GM12874 (cell line): ENCODE measurements around the gene GRIPAP1.

ENCODE experiments used
- TF ChIP-seq, protein P1 (sequence below): IDR thresholded peaks from 2 replicates; pipeline ENCODE4 v1.5.1; 2011; ENCODE audit warnings: low read depth, mild to moderate bottlenecking, control low read depth, low read length, moderate library complexity; ENCODE audit not compliant: insufficient read depth

Gene GRIPAP1

DNA sequence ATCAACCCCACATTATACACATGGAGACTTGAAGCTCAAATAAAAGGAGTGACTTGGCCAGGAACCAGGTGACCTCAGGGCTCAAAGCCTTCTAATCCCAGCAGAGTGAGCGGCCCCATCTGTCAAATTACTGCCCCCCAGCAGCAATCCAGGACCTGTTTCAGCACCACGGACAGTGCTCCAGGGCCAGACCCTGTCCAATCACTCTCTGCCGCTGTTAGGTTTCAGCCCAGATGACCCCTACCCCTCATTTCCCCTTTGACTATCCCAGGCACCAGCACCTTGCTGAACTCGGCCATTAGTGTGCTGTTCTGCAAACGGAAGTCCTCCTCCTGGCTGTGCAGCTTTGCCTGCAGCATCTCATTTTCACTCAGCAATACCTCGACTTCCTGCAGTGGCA, 5.1 kb downstream of the GRIPAP1 start:
- TF ChIP-seq, protein P1, sequence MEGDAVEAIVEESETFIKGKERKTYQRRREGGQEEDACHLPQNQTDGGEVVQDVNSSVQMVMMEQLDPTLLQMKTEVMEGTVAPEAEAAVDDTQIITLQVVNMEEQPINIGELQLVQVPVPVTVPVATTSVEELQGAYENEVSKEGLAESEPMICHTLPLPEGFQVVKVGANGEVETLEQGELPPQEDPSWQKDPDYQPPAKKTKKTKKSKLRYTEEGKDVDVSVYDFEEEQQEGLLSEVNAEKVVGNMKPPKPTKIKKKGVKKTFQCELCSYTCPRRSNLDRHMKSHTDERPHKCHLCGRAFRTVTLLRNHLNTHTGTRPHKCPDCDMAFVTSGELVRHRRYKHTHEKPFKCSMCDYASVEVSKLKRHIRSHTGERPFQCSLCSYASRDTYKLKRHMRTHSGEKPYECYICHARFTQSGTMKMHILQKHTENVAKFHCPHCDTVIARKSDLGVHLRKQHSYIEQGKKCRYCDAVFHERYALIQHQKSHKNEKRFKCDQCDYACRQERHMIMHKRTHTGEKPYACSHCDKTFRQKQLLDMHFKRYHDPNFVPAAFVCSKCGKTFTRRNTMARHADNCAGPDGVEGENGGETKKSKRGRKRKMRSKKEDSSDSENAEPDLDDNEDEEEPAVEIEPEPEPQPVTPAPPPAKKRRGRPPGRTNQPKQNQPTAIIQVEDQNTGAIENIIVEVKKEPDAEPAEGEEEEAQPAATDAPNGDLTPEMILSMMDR, result no peak

DNA sequence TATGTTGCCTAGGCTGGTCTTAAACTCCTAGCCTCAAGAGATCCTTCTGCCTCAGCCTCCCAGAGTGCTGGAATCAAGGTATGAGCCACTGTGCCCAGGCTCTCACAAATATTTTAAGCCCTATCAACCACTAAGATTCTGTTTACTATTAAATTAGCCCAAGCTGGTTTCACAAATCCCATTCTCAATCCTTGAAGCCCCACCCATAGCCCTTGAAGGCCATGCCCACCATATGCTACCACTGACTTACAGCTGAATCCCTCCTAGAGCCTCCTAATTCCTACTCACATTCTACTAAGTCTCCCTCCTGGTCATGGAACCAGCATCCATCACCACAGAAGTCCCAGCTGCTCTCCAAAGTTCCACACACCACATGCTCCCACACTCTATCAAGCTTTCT, 9.7 kb downstream of the GRIPAP1 start:
- TF ChIP-seq, protein P1, result no peak

DNA sequence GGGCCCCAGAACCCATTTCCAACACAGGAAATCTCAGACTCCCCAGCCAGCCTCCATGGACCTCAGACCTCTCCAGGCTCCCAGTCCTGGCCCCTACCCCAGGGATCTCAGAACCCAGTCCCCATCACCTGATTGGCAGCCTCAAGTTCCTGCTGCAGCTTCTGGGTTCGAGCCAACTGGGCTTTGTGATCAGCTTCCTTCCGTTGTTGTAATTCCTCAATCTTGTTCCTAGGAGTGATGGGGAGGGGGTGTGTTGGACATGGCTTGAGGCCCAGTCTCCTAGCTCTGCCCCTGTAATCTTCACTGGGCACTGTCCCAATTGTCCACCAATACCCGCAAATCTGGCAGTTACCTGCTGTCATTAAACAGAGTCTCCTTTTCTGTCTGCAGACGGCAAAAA, 12.6 kb downstream of the GRIPAP1 start:
- TF ChIP-seq, protein P1, result no peak

DNA sequence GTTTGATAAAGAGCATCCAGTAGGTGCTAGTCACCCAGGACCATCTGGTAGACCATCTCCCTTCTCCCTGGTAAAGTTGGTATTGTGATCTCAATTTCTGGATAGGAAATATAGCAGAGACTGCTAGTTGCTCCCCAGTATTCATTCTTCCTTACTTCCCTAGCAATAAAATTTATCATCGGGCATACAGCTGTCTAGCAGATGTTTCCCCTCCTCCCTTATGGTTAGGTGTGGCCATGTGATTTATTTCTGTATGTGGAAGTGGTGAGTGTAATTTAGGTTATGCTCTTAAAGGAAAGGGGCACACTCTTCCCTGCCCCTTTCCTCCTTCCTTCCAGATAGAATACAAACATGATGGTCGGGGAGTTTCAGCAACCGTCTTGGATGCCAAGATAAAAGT, 18.2 kb downstream of the GRIPAP1 start:
- TF ChIP-seq, protein P1, result no peak

DNA sequence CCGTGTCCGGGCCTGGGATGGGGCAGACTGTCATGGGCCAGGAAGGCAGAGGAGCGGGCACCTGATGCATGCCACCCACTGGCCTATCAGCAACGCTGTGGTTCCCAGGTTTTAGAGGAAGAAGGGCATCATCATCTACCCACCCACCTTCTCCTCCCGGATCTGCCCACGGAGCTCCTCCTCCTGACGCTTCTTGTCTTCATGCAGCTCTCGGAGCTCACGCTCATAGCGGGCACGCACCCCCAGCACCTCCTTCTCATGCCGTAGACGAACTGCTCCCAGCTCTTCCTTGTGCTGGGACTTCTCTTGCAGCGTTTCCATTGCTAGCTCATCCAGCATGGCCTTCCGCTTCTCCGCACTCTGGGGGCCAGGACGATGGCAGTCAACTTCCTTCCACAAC, 19.0 kb downstream of the GRIPAP1 start:
- TF ChIP-seq, protein P1, result no peak

DNA sequence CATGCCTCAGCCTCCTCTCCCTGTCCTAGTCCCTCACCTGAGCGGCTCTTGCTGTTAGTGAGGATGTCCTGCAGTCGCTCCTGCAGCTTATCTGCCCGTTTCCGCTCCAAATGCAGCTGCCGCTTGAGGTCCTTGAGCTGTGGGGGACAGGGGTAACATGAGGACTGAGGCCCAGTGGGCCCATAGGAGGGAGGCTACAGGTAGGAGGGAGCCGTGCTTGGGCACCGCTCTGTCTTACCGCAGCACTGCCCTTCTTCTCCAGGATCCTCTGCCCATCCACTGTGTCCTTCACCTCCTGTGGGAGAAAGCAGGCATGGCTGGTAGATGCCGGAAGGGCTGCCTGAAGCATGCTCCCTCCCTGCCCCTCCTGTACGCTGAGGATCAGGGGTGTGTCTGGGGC, 20.9 kb downstream of the GRIPAP1 start:
- TF ChIP-seq, protein P1, result no peak

DNA sequence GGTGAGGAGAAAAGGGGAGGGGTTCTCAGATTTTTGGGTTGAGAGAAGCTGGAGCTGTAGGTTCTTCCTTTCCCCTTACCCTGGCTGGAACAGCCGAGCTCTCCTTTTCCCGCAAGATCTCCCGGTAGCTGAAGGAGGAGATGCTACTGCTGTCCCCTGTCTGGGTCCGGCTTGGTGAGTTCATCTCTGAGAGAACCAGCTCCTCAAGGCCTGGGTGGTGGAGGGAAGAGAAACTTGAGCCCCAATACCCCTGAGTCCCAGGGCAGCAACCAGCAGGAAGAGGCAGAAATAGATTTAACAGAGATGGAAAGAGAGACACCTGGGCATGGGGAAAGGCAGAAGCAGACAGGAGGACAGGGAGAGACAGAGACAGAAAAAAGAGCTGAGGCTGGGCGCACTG, 23.8 kb downstream of the GRIPAP1 start:
- TF ChIP-seq, protein P1, result no peak

DNA sequence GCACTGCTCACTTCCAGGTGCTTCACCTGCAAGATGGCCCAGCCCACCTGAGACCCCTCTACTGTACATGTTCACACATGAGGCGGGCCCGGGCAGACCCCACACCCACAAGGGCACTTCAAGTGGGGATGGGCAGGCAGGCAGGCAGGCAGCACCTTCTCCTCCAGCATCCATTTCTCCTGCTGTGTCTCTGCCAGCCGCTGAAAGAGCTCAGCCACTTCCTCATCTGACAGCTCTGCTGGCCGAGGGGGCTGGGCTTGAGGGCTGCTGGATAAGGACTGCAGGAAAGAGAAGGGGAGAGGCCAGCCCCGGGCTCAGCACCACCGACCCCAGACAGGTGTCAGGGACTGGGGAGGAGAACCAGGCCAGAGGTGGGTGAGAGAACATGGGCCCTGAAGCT, 26.0 kb downstream of the GRIPAP1 start:
- TF ChIP-seq, protein P1, result no peak
